HL-60 (cell line): ENCODE data around the gene OSBPL6.

Experiments
- DNase-seq, 2 experiments: peaks; one replicate each; pipeline ENCODE4 v3.0.0-alpha.2; 2010 to 2020; ENCODE audit warnings: low read depth in 1 of 2, low spot score in 1 of 2
- H3K27ac ChIP-seq: fragments of 250-450 bp; sonication (Bioruptor Pico); replicated peaks from 2 replicates; pipeline ENCODE4 v1.5.1; 2020; ENCODE audit warnings: mild to moderate bottlenecking, moderate library complexity
- H3K27me3 ChIP-seq: fragments of 250-450 bp; sonication (Bioruptor Pico); 2 replicates; pipeline ENCODE4 v1.5.1; 2021; ENCODE audit warnings: mild to moderate bottlenecking, moderate library complexity; ENCODE audit not compliant: insufficient read depth, poor library complexity, severe bottlenecking
- H3K4me3 ChIP-seq: replicated peaks from 2 replicates; pipeline ENCODE4 v1.5.1; 2011; ENCODE audit warnings: mild to moderate bottlenecking, control low read depth, low read length; ENCODE audit not compliant: insufficient read depth
- CTCF ChIP-seq: IDR thresholded peaks from one replicate; pipeline ENCODE4 v1.5.1; 2011; ENCODE audit warnings: low read length, control low read depth, inconsistent platforms; ENCODE audit not compliant: insufficient read depth
- GABPA ChIP-seq: IDR thresholded peaks from 2 replicates; pipeline ENCODE4 v1.6.1; 2012; ENCODE audit warnings: low read depth
- POLR2AphosphoS5 ChIP-seq: IDR thresholded peaks from 2 replicates; pipeline ENCODE4 v1.6.1; 2012; ENCODE audit warnings: low read depth
- REST ChIP-seq: IDR thresholded peaks from 2 replicates; pipeline ENCODE4 v1.6.1; 2012; ENCODE audit warnings: low read depth; ENCODE audit not compliant: insufficient replicate concordance
- SPI1 ChIP-seq: IDR thresholded peaks from 2 replicates; pipeline ENCODE4 v1.6.1; 2012; ENCODE audit warnings: low read depth, mild to moderate bottlenecking, borderline replicate concordance

The OSBPL6 gene

GRCh38 chr2:178277741-178278197 lies 83.5 kb downstream of the OSBPL6 start:
- no peak for DNase-seq
- Histone ChIP-seq H3K27ac (no peak overlapping the region), H3K27me3 (no peaks in the 10 kb centered on the region), H3K4me3 (no peak overlapping the region)
- TF ChIP-seq GABPA (no peak), REST (no peak), SPI1 (no peak), POLR2AphosphoS5 (no peak), CTCF (no peak)

- no peak overlapping the region for H3K4me3 ChIP-seq
- no peak for TF ChIP-seq POLR2AphosphoS5
- TF ChIP-seq CTCF: no peak
- no peak for TF ChIP-seq SPI1
- TF ChIP-seq GABPA: no peak
- no peak for TF ChIP-seq REST
- no peaks in the 10 kb centered on the region for H3K27me3 ChIP-seq
- no peak for DNase-seq
- no peak overlapping the region for H3K27ac ChIP-seq
Observed at GRCh38 chr2:178279142-178279541, 84.8 kb downstream of the OSBPL6 start.

DNA sequence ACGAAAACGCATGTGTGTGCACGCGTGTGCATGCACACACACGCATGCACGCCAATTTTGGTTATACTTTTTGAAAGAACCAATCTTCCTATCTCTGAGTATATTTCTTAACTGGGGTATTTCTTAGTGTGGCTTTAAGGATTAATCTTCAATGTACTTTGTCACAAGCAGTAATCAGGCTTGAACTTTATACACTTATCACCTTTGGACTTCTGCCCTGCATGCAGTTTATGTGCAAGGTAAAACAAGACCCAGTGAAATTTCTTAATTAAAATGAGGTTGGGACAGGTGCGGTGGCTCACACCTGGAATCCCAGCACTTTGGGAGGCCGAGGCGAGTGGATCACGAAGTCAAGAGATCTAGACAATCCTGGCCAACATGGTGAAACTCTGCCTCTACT lies 85.3 kb downstream of the OSBPL6 start:
- DNase-seq: no peak
- H3K27me3 ChIP-seq: no peaks in the 10 kb centered on the region
- no peak overlapping the region for H3K27ac ChIP-seq
- TF ChIP-seq GABPA (no peak), REST (no peak), POLR2AphosphoS5 (no peak), SPI1 (no peak), CTCF (no peak)
- H3K4me3 ChIP-seq: no peak overlapping the region
